Stimulated activated effector memory CD8-positive, alpha-beta T cell treated with anti-CD3 and anti-CD28 coated beads, Interleukin-12 subunit alpha, Interleukin-12 subunit beta, amount 100 ng/mL, for 72 hours (primary cell): ENCODE results near the gene MEN1.

Experiments used
- ATAC-seq: fragments of 150-1000 bp; cut with Tn5 transposase; 2 replicates; pipeline ENCODE4 v1.10.0; 2021
- DNase-seq, 2 donors: peaks; one replicate each; pipeline ENCODE4 v3.0.0; 2021 to 2022; ENCODE audit warnings: low spot score in 2 of 2
- H3K27ac Mint-ChIP-seq: one replicate; pipeline ENCODE4 v1.8.0; 2022; ENCODE audit warnings: mild to moderate bottlenecking, mixed read lengths
- H3K36me3 Mint-ChIP-seq: one replicate; pipeline ENCODE4 v1.8.0; 2022; ENCODE audit warnings: mild to moderate bottlenecking, mixed read lengths
- H3K4me1 Mint-ChIP-seq: one replicate; pipeline ENCODE4 v1.8.0; 2022; ENCODE audit warnings: mixed read lengths
- H3K4me3 Mint-ChIP-seq: one replicate; pipeline ENCODE4 v1.8.0; 2022; ENCODE audit warnings: mild to moderate bottlenecking, mixed read lengths
- H3K9me3 Mint-ChIP-seq: one replicate; pipeline ENCODE4 v1.8.0; 2022; ENCODE audit warnings: mixed read lengths

MEN1 gene

DNA sequence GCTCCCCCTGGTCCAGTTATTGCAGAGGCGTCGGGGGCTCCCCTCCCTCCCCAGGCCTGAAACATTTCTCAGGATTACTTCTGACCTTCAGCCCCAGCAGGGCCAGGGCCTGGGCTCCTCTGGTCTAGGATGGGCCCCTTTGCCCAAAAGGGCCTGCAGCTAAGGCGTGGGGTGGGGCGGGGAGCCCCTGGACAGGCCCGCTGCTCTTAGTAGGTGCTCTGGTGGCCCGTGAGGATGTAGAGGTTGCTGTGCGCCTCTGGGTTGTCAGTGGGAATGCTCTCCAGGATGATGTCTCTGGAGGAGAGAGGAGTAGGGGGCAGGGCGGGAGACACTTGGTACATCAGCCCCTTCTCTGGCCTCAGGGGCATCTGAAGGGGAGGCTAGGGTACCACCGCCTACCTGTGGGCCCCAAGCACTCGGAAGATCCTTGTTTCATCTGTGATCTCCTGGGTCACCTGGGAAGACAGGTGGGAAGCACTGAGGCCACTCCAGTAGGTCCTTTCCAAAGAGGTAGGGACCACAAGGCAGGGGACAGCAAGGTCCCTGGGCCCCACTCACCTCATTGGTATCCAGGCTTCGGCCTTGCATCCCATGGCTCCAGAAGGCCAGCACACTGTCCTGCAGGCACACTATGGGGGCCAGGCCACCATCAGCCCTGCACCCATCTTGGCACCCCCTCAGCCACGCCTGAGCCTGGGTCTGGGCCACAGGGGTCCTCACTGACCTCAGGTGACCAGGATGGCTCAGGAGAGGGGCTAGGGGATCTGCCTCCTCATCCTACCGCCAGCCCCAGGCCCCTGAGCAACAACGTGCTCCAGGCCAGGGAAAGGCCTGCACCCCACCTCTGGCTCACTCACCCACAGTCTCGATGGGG, 20.8 kb downstream of the MEN1 start:
- H3K4me1 Mint-ChIP-seq, result peaks cover 12% of the 10 kb centered on the region
- peaks cover 27% of the 10 kb centered on the region for H3K36me3 Mint-ChIP-seq
- H3K4me3 Mint-ChIP-seq, result no peak overlapping the region
- H3K27ac Mint-ChIP-seq, result no peak overlapping the region
- ATAC-seq, result no peak
- no peaks in the 10 kb centered on the region for H3K9me3 Mint-ChIP-seq
- no peak for DNase-seq

DNA sequence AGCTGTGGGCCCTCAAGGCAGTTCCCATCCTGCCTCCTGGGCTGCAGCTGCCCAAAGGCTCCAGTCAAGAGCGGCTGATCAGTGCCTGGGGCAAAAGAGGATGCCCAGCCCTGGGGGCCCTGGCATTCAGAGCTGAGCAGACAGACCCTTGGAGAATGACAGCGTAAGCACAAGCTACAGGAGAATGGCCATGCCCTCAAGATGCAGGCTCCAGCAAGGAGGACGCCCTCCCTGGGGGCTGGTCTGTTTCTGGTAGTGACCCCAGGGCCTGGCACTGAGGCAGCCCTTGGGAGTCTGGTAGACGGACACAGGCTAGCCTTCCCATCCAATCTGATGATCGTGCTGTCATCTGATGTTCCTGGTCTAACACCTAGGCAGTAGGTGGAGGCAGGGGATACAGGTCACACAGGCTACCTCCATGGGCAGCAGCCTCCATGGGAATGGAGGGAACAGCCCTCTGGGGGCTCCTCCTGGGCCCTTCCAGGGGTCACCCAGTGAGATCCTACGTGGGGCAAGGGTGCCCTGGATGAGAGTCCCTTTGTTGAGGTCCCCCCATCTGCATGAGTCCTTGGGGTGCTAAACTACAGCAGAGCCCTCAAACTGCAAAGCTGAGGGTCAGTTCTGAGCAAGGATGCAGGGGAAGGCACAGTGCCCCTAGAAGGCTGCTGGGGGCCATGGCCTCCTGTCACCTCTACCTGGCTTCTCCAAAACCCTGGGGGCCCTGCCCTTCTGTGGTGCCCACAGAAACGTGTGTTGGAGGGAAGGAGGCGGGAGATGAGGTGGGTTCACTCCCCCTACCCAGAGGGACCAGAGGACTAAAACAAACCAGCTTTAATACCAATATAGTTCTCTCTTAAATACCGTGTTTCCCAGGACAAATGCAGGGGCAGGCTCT, 21.8 kb downstream of the MEN1 start:
- Mint-ChIP-seq H3K27ac (no peak overlapping the region), H3K4me1 (peaks cover 2% of the 10 kb centered on the region), H3K36me3 (peaks cover 17% of the 10 kb centered on the region), H3K9me3 (no peaks in the 10 kb centered on the region), H3K4me3 (no peak overlapping the region)
- no peak for DNase-seq
- no peak for ATAC-seq

GRCh38 chr11:64787526-64788320, 22.6 kb downstream of the MEN1 start:
- H3K4me1 Mint-ChIP-seq, result no peaks in the 10 kb centered on the region
- no peak overlapping the region for H3K27ac Mint-ChIP-seq
- no peaks in the 10 kb centered on the region for H3K9me3 Mint-ChIP-seq
- DNase-seq, result peak in 1 of 2 donors; percentile 72
- H3K36me3 Mint-ChIP-seq, result peaks cover 17% of the 10 kb centered on the region
- no peak overlapping the region for H3K4me3 Mint-ChIP-seq
- peak; percentile 70 for ATAC-seq

- DNase-seq (no peak), ATAC-seq (no peak)
- no peak overlapping the region for H3K27ac Mint-ChIP-seq
- no peaks in the 10 kb centered on the region for H3K4me1 Mint-ChIP-seq
- H3K4me3 Mint-ChIP-seq, result no peak overlapping the region
- no peaks in the 10 kb centered on the region for H3K9me3 Mint-ChIP-seq
- peaks cover 20% of the 10 kb centered on the region for H3K36me3 Mint-ChIP-seq
Measured at GRCh38 chr11:64786308-64786707, 24.0 kb downstream of the MEN1 start.

- H3K9me3 Mint-ChIP-seq, result no peaks in the 10 kb centered on the region
- ATAC-seq (no peak), DNase-seq (no peak)
- H3K4me3 Mint-ChIP-seq, result no peak overlapping the region
- no peaks in the 10 kb centered on the region for H3K4me1 Mint-ChIP-seq
- no peak overlapping the region for H3K27ac Mint-ChIP-seq
- H3K36me3 Mint-ChIP-seq, result peaks cover 18% of the 10 kb centered on the region
Measured at GRCh38 chr11:64784813-64785581, 25.4 kb downstream of the MEN1 start.

DNA sequence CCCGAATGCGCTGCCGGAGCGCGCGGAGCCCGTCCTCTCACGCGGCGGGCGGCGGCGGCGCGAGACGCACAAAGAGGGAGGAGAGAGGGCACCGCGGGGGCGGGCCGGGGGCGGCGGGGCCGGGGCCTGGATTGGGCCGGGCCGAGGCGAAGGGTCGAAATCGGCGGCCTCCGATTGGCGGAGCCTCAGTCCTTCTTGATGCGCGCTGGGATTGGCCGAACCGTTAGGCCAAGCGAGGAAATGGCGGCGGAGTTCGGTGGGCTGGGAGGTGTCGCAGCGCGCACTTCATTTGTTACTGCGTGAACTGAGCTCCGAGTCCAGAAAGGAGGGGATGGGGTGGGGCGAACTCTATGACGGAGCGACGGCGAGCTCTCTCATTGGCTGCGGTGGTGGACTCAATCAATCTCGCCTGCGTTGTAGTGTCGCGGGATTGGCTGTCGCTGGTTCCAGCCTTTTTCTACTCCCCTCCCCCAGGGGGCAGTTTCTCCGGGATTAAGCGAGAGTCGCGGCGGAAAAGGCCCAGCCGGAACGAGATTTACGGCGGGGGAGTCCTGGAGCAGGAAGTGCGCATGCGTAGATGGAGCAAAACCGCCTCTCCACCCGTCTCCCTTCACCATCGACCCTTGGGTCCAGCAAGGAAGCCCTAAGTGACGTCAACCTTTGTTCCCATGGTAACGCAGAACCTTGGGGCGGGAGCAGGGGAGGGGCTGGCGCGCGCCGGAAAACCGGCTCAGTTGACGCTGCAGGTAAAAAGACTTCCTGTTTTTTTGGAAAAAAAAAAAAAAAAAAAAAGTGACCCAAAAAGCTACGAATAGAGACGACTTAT, 31.7 kb downstream of the MEN1 start, which contains the start of gene SF1:
Gene SF1, minus strand, starts transcription at position 70 of the 826 bp plus-strand sequence. CDS start 150 bp downstream, outside the sequence.
- Mint-ChIP-seq H3K4me1 (peaks cover 39% of the 10 kb centered on the region), H3K36me3 (peaks cover 65% of the 10 kb centered on the region), H3K27ac (peak within 1 kb of the TSS; percentile 100), H3K9me3 (no peaks in the 10 kb centered on the region), H3K4me3 (peak within 1 kb of the TSS; percentile 88)
- ATAC-seq, result peak; percentile 93
- DNase-seq, result peak; percentile 94 to 99

DNA sequence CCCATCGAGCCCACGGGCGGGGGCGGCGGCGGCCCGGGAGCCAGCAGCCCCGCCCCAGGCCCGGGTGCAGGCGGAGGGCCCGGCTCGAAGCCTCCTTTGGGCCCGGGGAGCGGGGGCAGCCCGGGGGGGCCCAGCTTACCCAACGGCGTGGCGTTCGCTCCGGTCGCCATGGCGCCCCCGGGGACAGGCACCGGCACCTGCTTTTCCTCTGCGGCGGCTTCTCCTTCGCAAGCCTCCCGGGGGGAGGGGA, 32.2 kb downstream of the MEN1 start:
- no peaks in the 10 kb centered on the region for H3K9me3 Mint-ChIP-seq
- H3K36me3 Mint-ChIP-seq, result peaks cover 70% of the 10 kb centered on the region

DNA sequence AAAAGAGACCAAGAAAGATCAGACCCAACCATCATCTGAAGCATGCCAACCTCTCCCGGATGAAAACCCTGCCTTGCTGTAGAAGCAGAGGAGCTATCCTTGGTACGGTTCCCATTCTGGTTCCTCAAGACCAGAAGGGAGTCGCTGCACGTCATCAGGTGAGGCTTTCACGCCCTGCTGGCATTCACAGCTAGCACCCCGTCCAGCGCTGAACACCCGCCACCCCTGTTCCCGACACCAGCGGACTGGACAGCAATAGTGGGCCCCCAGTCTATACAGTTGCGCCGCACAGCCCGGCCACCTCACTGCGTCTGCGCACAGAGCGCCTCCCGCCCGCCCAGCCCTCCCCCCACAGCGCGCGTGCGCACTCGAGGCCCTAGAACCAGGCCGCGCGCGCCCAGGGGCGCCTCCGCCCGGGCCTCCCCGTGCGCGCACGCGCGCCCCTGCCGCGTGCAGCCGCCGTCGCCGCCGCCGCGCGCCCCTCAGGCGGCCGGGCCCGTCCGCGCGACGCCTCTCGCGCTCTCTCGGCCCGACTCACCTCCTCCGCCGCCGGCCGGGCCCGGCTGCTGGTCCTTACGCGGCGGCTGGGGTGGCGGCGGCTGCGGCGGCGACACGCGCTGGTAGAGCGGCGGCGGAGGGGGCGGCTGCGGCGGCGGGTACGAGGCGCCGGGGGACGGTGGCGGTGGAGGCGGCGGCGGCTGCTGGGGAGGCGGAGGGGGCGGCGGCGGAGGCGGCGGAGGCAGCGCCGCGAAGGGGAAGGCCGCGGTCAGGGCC, 32.7 kb downstream of the MEN1 start:
- H3K36me3 Mint-ChIP-seq, result peaks cover 76% of the 10 kb centered on the region
- H3K4me1 Mint-ChIP-seq, result peaks cover 46% of the 10 kb centered on the region
- H3K9me3 Mint-ChIP-seq, result no peaks in the 10 kb centered on the region
- DNase-seq (peak; percentile 76 to 88), ATAC-seq (peak; percentile 19)
- peak overlapping the region; percentile 88 for H3K4me3 Mint-ChIP-seq
- peak overlapping the region; percentile 92 for H3K27ac Mint-ChIP-seq

More for the DNA sequence above, 32.2 kb downstream of the MEN1 start:
- H3K4me3 Mint-ChIP-seq, result peak overlapping the region; percentile 88
- peaks cover 44% of the 10 kb centered on the region for H3K4me1 Mint-ChIP-seq
- DNase-seq, result no peak
- H3K27ac Mint-ChIP-seq, result peak overlapping the region; percentile 100
- peak; percentile 3 for ATAC-seq

- Mint-ChIP-seq H3K4me3 (peak overlapping the region; percentile 88), H3K9me3 (no peaks in the 10 kb centered on the region), H3K36me3 (peaks cover 83% of the 10 kb centered on the region), H3K4me1 (peaks cover 46% of the 10 kb centered on the region), H3K27ac (peak overlapping the region; percentile 92)
- DNase-seq, result no peak
- no peak for ATAC-seq
Measured at GRCh38 chr11:64776875-64777274, 33.5 kb downstream of the MEN1 start.

GRCh38 chr11:64776425-64776824, 33.9 kb downstream of the MEN1 start:
- peaks cover 86% of the 10 kb centered on the region for H3K36me3 Mint-ChIP-seq
- H3K4me1 Mint-ChIP-seq, result peaks cover 47% of the 10 kb centered on the region
- no peak for DNase-seq

GRCh38 chr11:64774144-64774543, 36.2 kb downstream of the MEN1 start:
- ATAC-seq, result no peak
- Mint-ChIP-seq H3K4me3 (peak overlapping the region; percentile 88), H3K27ac (peak overlapping the region; percentile 92), H3K4me1 (peaks cover 63% of the 10 kb centered on the region), H3K36me3 (peaks cover 97% of the 10 kb centered on the region), H3K9me3 (no peaks in the 10 kb centered on the region)
- no peak for DNase-seq

More at GRCh38 chr11:64776425-64776824, 33.9 kb downstream of the MEN1 start:
- H3K27ac Mint-ChIP-seq, result peak overlapping the region; percentile 92
- H3K9me3 Mint-ChIP-seq, result no peaks in the 10 kb centered on the region
- H3K4me3 Mint-ChIP-seq, result peak overlapping the region; percentile 88
- no peak for ATAC-seq

DNA sequence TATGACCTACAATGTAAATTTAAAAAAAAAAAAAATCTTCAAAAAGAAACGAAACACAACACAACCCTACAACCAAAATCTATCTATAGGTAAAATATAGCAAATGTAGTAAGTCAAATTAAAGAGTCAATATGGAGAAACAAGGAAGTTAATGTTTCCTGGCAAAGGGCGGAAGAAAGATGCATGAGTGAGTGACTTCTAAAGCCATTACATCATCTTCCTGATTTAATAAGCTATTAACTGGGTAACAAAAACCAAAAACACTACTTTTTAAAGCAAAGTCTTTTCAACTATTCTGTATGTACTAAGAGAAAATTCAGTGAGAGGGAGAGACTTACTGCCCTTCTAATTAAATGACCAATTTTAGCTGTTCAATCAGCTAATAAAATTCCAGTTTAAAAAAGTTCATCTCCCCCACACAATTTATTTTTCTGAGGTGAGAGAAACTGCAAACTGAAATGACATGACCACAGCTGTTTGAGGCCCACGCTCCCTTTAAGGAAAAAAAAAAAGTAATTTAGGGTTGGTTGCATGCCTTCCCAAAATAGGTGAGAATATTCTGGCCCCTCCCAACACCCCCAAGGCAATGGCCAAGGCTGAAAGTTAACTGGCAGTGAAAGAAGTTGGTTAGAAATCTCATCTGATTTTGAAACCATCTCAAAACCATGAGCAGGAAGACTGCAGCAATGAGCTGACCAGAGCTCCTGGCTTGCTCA, 37.9 kb downstream of the MEN1 start:
- DNase-seq (no peak), ATAC-seq (no peak)
- no peaks in the 10 kb centered on the region for H3K9me3 Mint-ChIP-seq
- peaks cover 74% of the 10 kb centered on the region for H3K4me1 Mint-ChIP-seq
- H3K36me3 Mint-ChIP-seq, result peaks cover 100% of the 10 kb centered on the region
- no peak overlapping the region for H3K4me3 Mint-ChIP-seq
- H3K27ac Mint-ChIP-seq, result peak overlapping the region; percentile 67

- H3K4me1 Mint-ChIP-seq, result peaks cover 74% of the 10 kb centered on the region
- peaks cover 100% of the 10 kb centered on the region for H3K36me3 Mint-ChIP-seq
- no peak for ATAC-seq
- H3K4me3 Mint-ChIP-seq, result no peak overlapping the region
- no peak overlapping the region for H3K27ac Mint-ChIP-seq
- DNase-seq, result no peak
- H3K9me3 Mint-ChIP-seq, result no peaks in the 10 kb centered on the region
Measured at GRCh38 chr11:64771861-64772260, 38.5 kb downstream of the MEN1 start.
